GM06990 (cell line): ENCODE data around the gene VASH1.

ENCODE experiments used
- DNase-seq: peaks from one replicate; pipeline ENCODE4 v3.0.0-alpha.2; 2011; ENCODE audit not compliant: insufficient read length; ENCODE audit errors: extremely low read depth
- H3K27me3 ChIP-seq: replicated peaks from 2 replicates; pipeline ENCODE4 v1.6.0; 2011; ENCODE audit warnings: low read length; ENCODE audit not compliant: control insufficient read depth, insufficient read depth
- H3K36me3 ChIP-seq: 2 replicates; pipeline ENCODE4 v1.5.1; 2011; ENCODE audit warnings: low read length; ENCODE audit not compliant: control insufficient read depth, insufficient read depth
- H3K4me3 ChIP-seq: replicated peaks from 2 replicates; pipeline ENCODE4 v1.5.1; 2011; ENCODE audit warnings: low read depth, mild to moderate bottlenecking, control low read depth, low read length
- TF ChIP-seq, protein P1 (sequence below): IDR thresholded peaks from 2 replicates; pipeline ENCODE4 v1.5.1; 2011; ENCODE audit warnings: low read length, control low read depth, mild to moderate bottlenecking, inconsistent platforms; ENCODE audit not compliant: insufficient read depth, poor library complexity, severe bottlenecking

VASH1 gene

DNA sequence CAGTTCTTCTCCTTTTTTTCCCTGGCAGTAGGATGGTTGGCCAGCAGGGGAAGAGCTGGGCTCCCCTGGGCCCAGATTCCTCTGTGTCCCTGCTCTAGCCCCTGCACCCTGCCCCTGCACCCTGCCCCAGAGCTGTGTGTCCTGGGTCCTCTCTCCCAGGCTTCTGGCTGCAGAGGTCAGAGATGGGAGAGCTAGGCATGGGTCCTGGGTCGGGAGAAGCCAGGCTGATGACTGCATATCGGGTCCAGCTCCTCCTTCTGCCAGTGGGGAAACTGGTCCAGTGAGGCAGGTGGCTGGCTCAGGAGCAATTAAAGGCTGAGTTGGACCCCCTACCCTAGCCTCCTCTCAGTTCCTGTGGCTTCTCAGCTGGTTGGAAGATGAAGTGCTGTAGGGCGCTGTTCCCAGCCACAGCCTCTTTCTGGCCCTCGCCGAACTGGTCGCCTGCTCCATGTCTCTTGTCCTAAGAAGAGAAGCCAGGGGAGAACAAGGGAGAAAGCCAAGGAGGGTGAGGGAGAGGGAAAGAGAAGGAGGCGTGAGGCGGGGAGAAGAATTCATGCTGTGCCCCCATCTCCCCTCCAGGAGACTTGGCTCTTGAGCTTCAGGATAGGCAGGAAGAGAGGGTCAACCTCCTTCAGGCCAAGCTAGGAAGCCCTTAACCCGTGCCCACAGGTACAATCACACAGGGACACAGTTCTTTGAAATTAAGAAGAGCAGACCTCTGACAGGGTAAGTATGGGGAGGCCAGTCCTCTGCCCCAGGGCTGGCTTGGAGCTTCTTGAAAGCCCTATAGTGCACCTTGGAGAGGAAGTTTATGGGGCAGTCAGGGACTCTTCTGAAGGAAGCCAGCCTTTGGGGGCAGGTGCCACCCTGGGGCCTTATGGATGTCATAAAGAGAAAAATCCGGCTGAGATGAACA lies 9.5 kb downstream of the VASH1 start:
- TF ChIP-seq, protein P1, sequence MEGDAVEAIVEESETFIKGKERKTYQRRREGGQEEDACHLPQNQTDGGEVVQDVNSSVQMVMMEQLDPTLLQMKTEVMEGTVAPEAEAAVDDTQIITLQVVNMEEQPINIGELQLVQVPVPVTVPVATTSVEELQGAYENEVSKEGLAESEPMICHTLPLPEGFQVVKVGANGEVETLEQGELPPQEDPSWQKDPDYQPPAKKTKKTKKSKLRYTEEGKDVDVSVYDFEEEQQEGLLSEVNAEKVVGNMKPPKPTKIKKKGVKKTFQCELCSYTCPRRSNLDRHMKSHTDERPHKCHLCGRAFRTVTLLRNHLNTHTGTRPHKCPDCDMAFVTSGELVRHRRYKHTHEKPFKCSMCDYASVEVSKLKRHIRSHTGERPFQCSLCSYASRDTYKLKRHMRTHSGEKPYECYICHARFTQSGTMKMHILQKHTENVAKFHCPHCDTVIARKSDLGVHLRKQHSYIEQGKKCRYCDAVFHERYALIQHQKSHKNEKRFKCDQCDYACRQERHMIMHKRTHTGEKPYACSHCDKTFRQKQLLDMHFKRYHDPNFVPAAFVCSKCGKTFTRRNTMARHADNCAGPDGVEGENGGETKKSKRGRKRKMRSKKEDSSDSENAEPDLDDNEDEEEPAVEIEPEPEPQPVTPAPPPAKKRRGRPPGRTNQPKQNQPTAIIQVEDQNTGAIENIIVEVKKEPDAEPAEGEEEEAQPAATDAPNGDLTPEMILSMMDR = no peak
- Histone ChIP-seq H3K27me3 (no peaks in the 10 kb centered on the region), H3K4me3 (no peak overlapping the region), H3K36me3 (no peaks in the 10 kb centered on the region)
- no peak for DNase-seq

DNA sequence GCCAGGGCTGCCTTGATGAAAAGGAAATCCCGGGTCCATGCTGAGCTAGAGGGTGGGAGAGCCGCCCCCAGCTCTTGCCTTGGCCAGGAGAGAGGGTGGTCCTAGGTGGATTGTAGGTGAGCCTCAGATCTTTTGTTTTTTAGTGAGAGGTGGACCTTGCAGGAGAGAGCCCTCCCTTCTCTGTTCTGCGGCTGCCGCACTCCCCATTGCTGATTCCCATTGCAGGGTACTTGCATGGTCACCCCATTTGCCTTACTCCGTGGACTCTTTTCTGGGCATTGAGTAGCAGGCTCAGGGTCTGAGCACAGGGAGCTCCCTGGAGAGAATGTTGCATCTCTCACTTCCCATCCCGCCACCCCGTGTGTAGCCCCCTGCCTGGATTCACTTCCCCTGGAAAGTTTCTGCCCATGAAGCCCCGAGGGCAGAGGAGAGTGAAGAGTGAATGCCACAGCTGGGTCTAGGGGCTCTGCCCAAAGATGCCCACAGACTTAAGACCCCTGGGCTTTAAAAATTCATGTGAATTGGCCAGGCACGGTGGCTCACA lies 10.2 kb downstream of the VASH1 start:
- Histone ChIP-seq H3K4me3 (no peak overlapping the region), H3K36me3 (no peaks in the 10 kb centered on the region), H3K27me3 (no peaks in the 10 kb centered on the region)
- TF ChIP-seq, protein P1 = no peak
- DNase-seq = no peak

DNA sequence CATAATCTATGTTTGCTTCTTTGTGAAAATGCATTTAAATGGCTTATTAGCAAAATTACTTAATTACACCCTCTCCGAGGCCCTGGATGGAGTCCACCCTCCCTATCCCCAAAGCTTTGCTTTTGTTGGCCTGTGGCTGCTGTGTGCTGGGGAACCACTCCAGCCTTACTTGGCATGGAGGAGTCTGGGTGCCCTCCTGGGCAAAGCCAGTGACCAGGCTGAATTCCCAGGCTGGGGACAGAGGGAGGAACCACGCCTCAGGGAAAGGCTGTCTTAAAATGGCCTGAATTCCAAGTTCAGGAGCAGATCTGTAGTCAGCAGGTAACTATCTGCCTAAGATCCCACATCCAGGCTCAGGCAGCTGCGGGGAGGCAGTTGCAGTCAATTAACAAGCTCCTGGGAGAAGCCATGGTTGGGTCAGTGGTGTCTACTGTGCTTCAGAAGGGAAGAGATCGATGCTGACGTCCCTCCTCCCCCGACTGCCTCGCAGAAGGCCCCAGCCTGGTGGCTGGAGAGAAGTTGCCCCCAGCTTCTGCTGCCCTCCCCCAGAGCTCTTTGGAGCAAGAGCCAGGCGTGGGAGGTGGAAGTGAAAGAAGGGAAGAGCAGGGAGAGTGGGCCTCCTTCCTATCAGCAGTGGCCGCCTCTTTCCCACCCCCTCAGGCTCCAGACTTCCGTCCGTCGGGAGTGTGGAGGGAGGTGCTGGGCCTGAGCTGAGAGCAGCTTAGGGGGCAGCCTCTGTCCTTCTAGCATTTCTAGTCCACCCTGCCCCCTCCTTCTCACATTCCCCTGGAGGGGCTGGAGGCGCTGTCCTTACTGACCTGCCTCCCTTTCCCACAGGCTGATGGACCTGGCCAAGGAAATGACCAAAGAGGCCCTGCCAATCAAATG lies 11.3 kb downstream of the VASH1 start:
- TF ChIP-seq, protein P1 = no peak
- H3K27me3 ChIP-seq = no peaks in the 10 kb centered on the region
- DNase-seq = no peak
- no peaks in the 10 kb centered on the region for H3K36me3 ChIP-seq
- no peak overlapping the region for H3K4me3 ChIP-seq

- Histone ChIP-seq H3K4me3 (no peak overlapping the region), H3K27me3 (no peaks in the 10 kb centered on the region), H3K36me3 (no peaks in the 10 kb centered on the region)
- TF ChIP-seq, protein P1 = no peak
- no peak for DNase-seq
Observed at GRCh38 chr14:76773188-76773885, 12.1 kb downstream of the VASH1 start.
